ENCODE results near the gene PLP1. TPM values are rescaled to one million over a fixed set of nuclear protein-coding genes. Genes with fewer than 3 reads are reported as not detected.

PLP1 gene
- total RNA-seq, 2 donors from 2014 or later, result 5.1 to 16.0 TPM

- WGBS, 2 experiments (ENCODE audit: insufficient coverage in 1 of 2, insufficient read length in 1 of 2), result 76% methylated on average over 2 of the region's 3 CpGs; no CpG with 5 or more reads in 1 of the 2 experiments
- H3K27ac ChIP-seq (ENCODE audit: low read depth, low read length), result no peak overlapping the region
- no peak overlapping the region for H3K9ac ChIP-seq (ENCODE audit: extremely low read depth, low read length, poor library complexity, severe bottlenecking)
- peaks cover 14% of the 10 kb centered on the region for H3K4me1 ChIP-seq (ENCODE audit: control insufficient read depth, insufficient read depth, low read length)
- no peaks in the 10 kb centered on the region for H3K36me3 Mint-ChIP-seq (ENCODE audit: low read depth)
- peaks cover 23% of the 10 kb centered on the region for H3K27me3 Mint-ChIP-seq (ENCODE audit: insufficient read depth)
- H3K4me1 Mint-ChIP-seq, result peaks cover 81% of the 10 kb centered on the region
- no peak for TF ChIP-seq CTCF (conservative IDR thresholded peaks at IDR 0.05)
- H3K9me3 Mint-ChIP-seq, result no peaks in the 10 kb centered on the region
- peak; percentile 61 for DNase-seq
- no peak overlapping the region for H3K4me3 ChIP-seq (ENCODE audit: low read length)
- H3K27ac Mint-ChIP-seq, result peak overlapping the region; percentile 92
- H3K27me3 ChIP-seq (ENCODE audit: control insufficient read depth, insufficient read depth, low read length, poor library complexity, severe bottlenecking), result peaks cover 11% of the 10 kb centered on the region
- H3K9me3 ChIP-seq (ENCODE audit: control insufficient read depth, low read length), result no peaks in the 10 kb centered on the region
- no peaks in the 10 kb centered on the region for H3K36me3 ChIP-seq (ENCODE audit: control insufficient read depth, insufficient read depth, low read length)
- H3K4me3 Mint-ChIP-seq, result no peak overlapping the region
Measured at GRCh38 chrX:103730147-103730795, 46.4 kb upstream of the PLP1 start.

GRCh38 chrX:103730796-103731493 lies 45.7 kb upstream of the PLP1 start:
- no peak overlapping the region for H3K4me3 Mint-ChIP-seq
- no peaks in the 10 kb centered on the region for H3K36me3 Mint-ChIP-seq (ENCODE audit: low read depth)
- DNase-seq, result peak; percentile 87
- Histone ChIP-seq H3K9ac (ENCODE audit: extremely low read depth, low read length, poor library complexity, severe bottlenecking) (no peak overlapping the region), H3K4me3 (ENCODE audit: low read length) (no peak overlapping the region), H3K4me1 (ENCODE audit: control insufficient read depth, insufficient read depth, low read length) (peaks cover 14% of the 10 kb centered on the region), H3K36me3 (ENCODE audit: control insufficient read depth, insufficient read depth, low read length) (no peaks in the 10 kb centered on the region), H3K27ac (ENCODE audit: low read depth, low read length) (no peak overlapping the region), H3K27me3 (ENCODE audit: control insufficient read depth, insufficient read depth, low read length, poor library complexity, severe bottlenecking) (peaks cover 4% of the 10 kb centered on the region), H3K9me3 (ENCODE audit: control insufficient read depth, low read length) (no peaks in the 10 kb centered on the region)
- H3K4me1 Mint-ChIP-seq, result peaks cover 75% of the 10 kb centered on the region
- H3K27ac Mint-ChIP-seq, result peak overlapping the region; percentile 92
- TF ChIP-seq CTCF (conservative IDR thresholded peaks at IDR 0.05), result no peak
- peaks cover 22% of the 10 kb centered on the region for H3K27me3 Mint-ChIP-seq (ENCODE audit: insufficient read depth)
- H3K9me3 Mint-ChIP-seq, result no peaks in the 10 kb centered on the region
- WGBS, 2 experiments (ENCODE audit: insufficient coverage in 1 of 2, insufficient read length in 1 of 2), result 49 to 100% methylated on average over 1 to 8 of the region's 8 CpGs

DNA sequence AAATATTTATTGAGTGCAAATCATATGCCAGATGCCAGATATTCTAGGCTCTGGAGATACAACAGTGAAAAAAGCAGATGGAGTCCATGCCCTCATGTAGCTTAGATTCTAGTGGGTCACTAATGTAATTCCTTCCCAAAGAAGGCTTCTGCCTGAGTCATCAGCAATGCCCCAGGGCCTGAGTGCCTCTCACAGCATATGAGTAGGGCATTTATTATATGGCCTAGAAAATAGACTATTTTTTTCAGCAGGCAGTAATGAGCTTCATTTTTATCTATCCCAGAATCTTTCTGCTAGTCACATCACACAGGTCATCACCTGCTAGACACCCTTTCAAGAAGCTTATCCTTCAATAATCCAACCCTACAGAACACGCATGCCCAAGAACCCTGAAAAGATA lies 43.6 kb upstream of the PLP1 start:
- Histone ChIP-seq H3K27me3 (ENCODE audit: control insufficient read depth, insufficient read depth, low read length, poor library complexity, severe bottlenecking) (no peaks in the 10 kb centered on the region), H3K36me3 (ENCODE audit: control insufficient read depth, insufficient read depth, low read length) (no peaks in the 10 kb centered on the region), H3K9me3 (ENCODE audit: control insufficient read depth, low read length) (no peaks in the 10 kb centered on the region), H3K4me1 (ENCODE audit: control insufficient read depth, insufficient read depth, low read length) (peaks cover 13% of the 10 kb centered on the region), H3K27ac (ENCODE audit: low read depth, low read length) (no peak overlapping the region), H3K4me3 (ENCODE audit: low read length) (no peak overlapping the region), H3K9ac (ENCODE audit: extremely low read depth, low read length, poor library complexity, severe bottlenecking) (no peak overlapping the region)
- Mint-ChIP-seq H3K4me3 (no peak overlapping the region), H3K4me1 (peaks cover 58% of the 10 kb centered on the region), H3K27ac (no peak overlapping the region), H3K27me3 (ENCODE audit: insufficient read depth) (peaks cover 28% of the 10 kb centered on the region), H3K36me3 (ENCODE audit: low read depth) (no peaks in the 10 kb centered on the region), H3K9me3 (no peaks in the 10 kb centered on the region)
- WGBS, 2 experiments (ENCODE audit: insufficient coverage in 1 of 2, insufficient read length in 1 of 2), result 100% methylated on average over 1 of the region's 1 CpG; no CpG with 5 or more reads in 1 of the 2 experiments
- no peak for TF ChIP-seq CTCF (conservative IDR thresholded peaks at IDR 0.05)
- DNase-seq, result no peak
